Common myeloid progenitor, CD34-positive (primary cell): ENCODE data around the gene PSMD3.

Experiments used
- CTCF ChIA-PET: fragments of 350-600 bp; sonication (Branson Sonifier 250); formaldehyde crosslinking; loops from one replicate; lab custom pipeline; 2021; ENCODE audit warnings: antibody characterized with exemption; lab: Charles Lee
- POLR2A ChIA-PET: fragments of 350-600 bp; sonication (Branson Sonifier 250); formaldehyde crosslinking; loops from one replicate; lab custom pipeline; 2021; ENCODE audit warnings: antibody characterized with exemption; lab: Charles Lee
- DNase-seq, 3 donors: peaks; one replicate each; pipeline versions ENCODE4 v3.0.0 to v3.0.0-alpha.2; 2013
- H3K27ac ChIP-seq, 2 experiments: 1 replicate in 1 of 2; 2 replicates in 1 of 2; pipeline ENCODE4 v1.7.0; 2013; ENCODE audit warnings: inconsistent platforms in 2 of 2, low read length in 2 of 2, mild to moderate bottlenecking in 2 of 2, low read depth in 1 of 2, moderate library complexity in 1 of 2; ENCODE audit not compliant: severe bottlenecking in 2 of 2, insufficient read depth in 1 of 2, poor library complexity in 1 of 2
- H3K27me3 ChIP-seq, 5 experiments: replicated peaks in 2 of 5; 1 replicate in 3 of 5; 2 replicates in 2 of 5; pipeline versions ENCODE4 v1.6.1 to v1.7.0; 2013; ENCODE audit warnings: low read length in 4 of 5, mild to moderate bottlenecking in 2 of 5, moderate library complexity in 2 of 5, inconsistent platforms in 1 of 5; ENCODE audit not compliant: insufficient read depth in 5 of 5, control insufficient read depth in 4 of 5
- H3K36me3 ChIP-seq, 4 experiments: 1 replicate in 2 of 4; 2 replicates in 2 of 4; pipeline versions ENCODE4 v1.6.1 to v1.7.0; 2013; ENCODE audit warnings: low read length in 3 of 4, control low read depth in 1 of 4, mild to moderate bottlenecking in 1 of 4; ENCODE audit not compliant: control insufficient read depth in 4 of 4, insufficient read depth in 4 of 4
- H3K4me1 ChIP-seq, 4 experiments: 1 replicate in 3 of 4; 2 replicates in 1 of 4; pipeline versions ENCODE4 v1.6.1 to v1.7.1; 2013; ENCODE audit warnings: low read length in 3 of 4, mild to moderate bottlenecking in 3 of 4, control low read depth in 1 of 4, inconsistent platforms in 1 of 4, moderate library complexity in 1 of 4; ENCODE audit not compliant: control insufficient read depth in 4 of 4, insufficient read depth in 4 of 4; ENCODE audit errors: control extremely low read depth in 1 of 4
- H3K4me3 ChIP-seq, 7 experiments: 1 replicate in 4 of 7; 2 replicates in 3 of 7; pipeline versions ENCODE4 v1.5.1 to v1.7.0; 2013; ENCODE audit warnings: mild to moderate bottlenecking in 7 of 7, low read length in 6 of 7, moderate library complexity in 6 of 7, inconsistent platforms in 2 of 7, low read depth in 2 of 7, control low read depth in 1 of 7; ENCODE audit not compliant: insufficient read depth in 4 of 7, control insufficient read depth in 1 of 7; ENCODE audit errors: extremely low read depth in 1 of 7
- H3K9me3 ChIP-seq, 5 experiments: 1 replicate in 4 of 5; 2 replicates in 1 of 5; pipeline versions ENCODE4 v1.6.1 to v1.7.1; 2013; ENCODE audit warnings: low read length in 4 of 5, mild to moderate bottlenecking in 2 of 5, inconsistent platforms in 1 of 5, low read depth in 1 of 5, moderate library complexity in 1 of 5; ENCODE audit not compliant: control insufficient read depth in 4 of 5, insufficient read depth in 2 of 5; ENCODE audit errors: control extremely low read depth in 1 of 5
- WGBS: methylation state at CpG from one replicate; pipeline ENCODE4 v1.1.5; 2013; ENCODE audit not compliant: insufficient coverage; 5-methylcytosine and 5-hydroxymethylcytosine counted together

PSMD3 gene

DNA sequence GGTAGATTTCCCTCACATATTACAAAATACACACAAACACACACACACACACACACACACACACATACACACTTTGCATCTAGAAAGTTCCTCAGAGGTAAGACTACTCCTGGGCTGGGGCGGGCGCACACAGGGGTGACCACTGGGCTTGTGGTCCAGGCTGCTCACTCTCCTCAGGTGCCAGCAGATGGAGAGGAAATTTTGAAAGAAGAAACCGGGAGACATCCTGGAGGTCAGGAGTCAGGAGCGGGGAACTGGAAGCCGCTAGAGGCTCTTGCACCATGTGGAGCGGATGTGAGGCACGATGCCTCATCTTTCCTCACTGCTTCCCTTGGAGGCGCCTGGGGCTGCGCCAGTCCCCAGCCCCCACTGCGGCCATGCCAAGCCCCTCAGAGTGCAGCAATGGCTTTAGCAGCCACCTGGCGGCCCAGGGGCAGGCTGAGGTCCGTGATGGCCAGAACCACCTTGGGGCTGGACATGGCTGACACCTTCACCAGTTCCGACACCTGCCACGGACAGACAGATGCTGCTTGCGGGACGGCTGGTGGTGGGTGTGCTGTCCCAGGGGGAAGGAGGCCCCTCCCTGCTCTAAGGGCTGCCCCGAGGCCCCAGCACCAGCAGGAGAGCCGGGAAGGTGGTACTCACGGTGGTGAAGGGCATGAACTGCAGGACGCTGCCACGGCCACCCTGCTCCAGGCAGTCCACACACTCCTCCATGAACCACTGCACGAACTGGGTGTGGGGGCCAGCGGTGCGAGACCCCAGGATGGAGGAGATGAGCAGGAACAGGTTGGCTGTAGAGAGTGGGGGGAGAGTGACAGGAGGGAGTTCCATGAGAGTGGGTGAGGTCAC lies 38.8 kb downstream of the PSMD3 start:
- Histone ChIP-seq H3K9me3 (no peaks in the 10 kb centered on the region), H3K36me3 (peaks cover 0 to 56% (median 37%) of the 10 kb centered on the region in 4 experiments), H3K27ac (no peak overlapping the region), H3K4me1 (peaks cover 0 to 17% (median 10%) of the 10 kb centered on the region in 4 experiments), H3K27me3 (no peaks in the 10 kb centered on the region), H3K4me3 (no peak overlapping the region)
- ChIA-PET CTCF (interaction anchor here (0.7 to 10.5 kb wide), 3 partner anchors 7 to 146 kb away, joined by 4 to 113 read pairs (median 4); no protein-coding TSS in a partner anchor), POLR2A (no interaction called here)
- no peak for DNase-seq
- WGBS, result 95% methylated on average over 17 of the region's 24 CpGs

- no peak for DNase-seq
- ChIA-PET POLR2A (no interaction called here), CTCF (interaction anchor here (0.9 kb wide), 1 partner anchor 8 kb away, joined by 3 read pairs; no protein-coding TSS in a partner anchor)
- WGBS, result 97% methylated on average over 11 of the region's 13 CpGs
- Histone ChIP-seq H3K27me3 (no peaks in the 10 kb centered on the region), H3K9me3 (no peaks in the 10 kb centered on the region), H3K4me1 (peaks cover 0 to 15% (median 9%) of the 10 kb centered on the region in 4 experiments), H3K4me3 (no peak overlapping the region), H3K36me3 (peaks cover 0 to 62% (median 40%) of the 10 kb centered on the region in 4 experiments), H3K27ac (no peak overlapping the region)
Observed at GRCh38 chr17:40020146-40020545, 39.5 kb downstream of the PSMD3 start.

- Histone ChIP-seq H3K4me3 (no peak overlapping the region), H3K27me3 (no peaks in the 10 kb centered on the region), H3K4me1 (peaks cover 0 to 6% (median 0%) of the 10 kb centered on the region in 4 experiments), H3K9me3 (no peaks in the 10 kb centered on the region), H3K27ac (no peak overlapping the region), H3K36me3 (peaks cover 8 to 76% (median 51%) of the 10 kb centered on the region in 4 experiments)
- DNase-seq, result no peak
- ChIA-PET CTCF (interaction anchor here (1.0 to 2.0 kb wide), 6 partner anchors 8 to 134 kb away, joined by 3 to 18 read pairs (median 4); no protein-coding TSS in a partner anchor), POLR2A (no interaction called here)
- WGBS, result 93% methylated on average over 8 of the region's 9 CpGs
Observed at GRCh38 chr17:40021451-40021971, 40.9 kb downstream of the PSMD3 start.

DNA sequence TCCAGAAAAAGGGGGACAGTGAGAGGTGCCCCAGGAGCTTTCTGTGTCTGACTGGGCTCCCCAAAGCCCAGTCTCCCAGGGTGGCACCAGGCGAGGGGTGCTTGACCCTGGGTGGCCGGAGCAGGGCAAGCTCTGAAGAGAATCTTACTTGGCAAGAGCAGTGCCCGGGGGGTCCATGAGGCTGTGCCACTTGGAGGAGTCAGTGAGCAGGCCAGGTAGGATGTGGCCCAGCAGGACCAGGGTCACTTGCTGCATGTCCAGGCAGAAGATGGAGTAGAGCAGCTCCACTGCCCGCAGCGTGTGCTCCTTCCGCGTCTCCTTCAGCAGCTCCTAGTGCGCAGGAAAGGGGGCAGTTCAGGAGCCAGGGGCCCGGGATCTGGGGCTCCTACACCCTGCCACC lies 41.9 kb downstream of the PSMD3 start:
- Histone ChIP-seq H3K4me3 (no peak overlapping the region), H3K27me3 (no peaks in the 10 kb centered on the region), H3K9me3 (no peaks in the 10 kb centered on the region), H3K36me3 (peaks cover 8 to 79% (median 57%) of the 10 kb centered on the region in 4 experiments), H3K27ac (no peak overlapping the region), H3K4me1 (peaks cover 0 to 6% (median 0%) of the 10 kb centered on the region in 4 experiments)
- no peak for DNase-seq
- WGBS, result 98% methylated on average over 9 of the region's 9 CpGs
- CTCF ChIA-PET, result interaction anchor here (0.9 to 2.0 kb wide), 4 partner anchors 10 to 63 kb away, joined by 3 to 18 read pairs (median 7); no protein-coding TSS in a partner anchor
- POLR2A ChIA-PET, result no interaction called here

DNA sequence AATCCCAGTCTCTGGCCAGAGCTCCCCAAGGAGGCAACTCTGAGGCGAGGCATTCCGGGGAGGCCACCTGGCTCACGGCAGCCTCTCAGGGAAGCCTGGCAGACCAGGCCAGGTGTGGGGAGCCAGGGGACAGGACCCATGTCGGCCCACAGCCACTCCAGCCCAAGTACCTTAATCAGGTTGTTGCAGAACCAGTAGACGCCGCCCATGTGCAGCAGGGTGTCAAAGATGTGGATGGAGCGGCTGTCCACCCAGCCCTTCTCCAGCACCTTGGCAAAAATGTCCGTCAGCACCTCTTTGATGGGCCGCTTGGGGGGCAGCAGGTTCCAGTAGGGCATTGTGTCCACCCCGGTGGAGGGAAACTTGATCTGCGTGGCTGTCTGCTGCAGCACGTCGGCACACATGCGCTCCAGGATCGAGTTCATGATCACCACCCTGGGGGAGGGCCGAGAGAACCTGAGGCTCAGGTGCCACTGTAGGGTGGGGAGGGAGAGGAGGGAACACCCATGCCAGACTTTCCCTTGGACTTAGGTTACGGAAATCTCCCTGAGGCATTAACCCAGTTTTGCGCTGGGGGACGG lies 42.4 kb downstream of the PSMD3 start:
- Histone ChIP-seq H3K27ac (no peak overlapping the region), H3K4me3 (no peak overlapping the region), H3K36me3 (peaks cover 8 to 81% (median 59%) of the 10 kb centered on the region in 4 experiments), H3K9me3 (no peaks in the 10 kb centered on the region), H3K27me3 (no peaks in the 10 kb centered on the region), H3K4me1 (peaks cover 0 to 6% (median 0%) of the 10 kb centered on the region in 4 experiments)
- ChIA-PET POLR2A (no interaction called here), CTCF (interaction anchor here (0.9 to 2.0 kb wide), 4 partner anchors 10 to 62 kb away, joined by 3 to 18 read pairs (median 7); no protein-coding TSS in a partner anchor)
- 95% methylated on average over 19 of the region's 19 CpGs for WGBS
- DNase-seq, result no peak

- ChIA-PET POLR2A (no interaction called here), CTCF (interaction anchor here (0.8 to 6.9 kb wide), 5 partner anchors 10 to 149 kb away, joined by 3 to 113 read pairs (median 5); partner anchors contain the start of gene CSF3)
- H3K27me3 ChIP-seq, result no peaks in the 10 kb centered on the region
- H3K4me1 ChIP-seq, result peaks cover 0 to 6% (median 0%) of the 10 kb centered on the region in 4 experiments
- no peak overlapping the region for H3K27ac ChIP-seq
- no peak overlapping the region for H3K4me3 ChIP-seq
- no peak for DNase-seq
- 69% methylated on average over 4 of the region's 10 CpGs for WGBS
- peaks cover 8 to 83% (median 63%) of the 10 kb centered on the region in 4 experiments for H3K36me3 ChIP-seq
- no peaks in the 10 kb centered on the region for H3K9me3 ChIP-seq
Observed at GRCh38 chr17:40023590-40024292, 43.1 kb downstream of the PSMD3 start.
